Stimulated activated CD8-positive, alpha-beta memory T cell treated with anti-CD3 and anti-CD28 coated beads, Interleukin-12 subunit alpha, Interleukin-12 subunit beta, amount 100 ng/mL, for 1 hour (primary cell): ENCODE data around the gene TAF11L14.

Source experiments
- DNase-seq: peaks from one replicate; pipeline ENCODE4 v3.0.0-alpha.2; 2020; ENCODE audit warnings: low read depth

TAF11L14 gene

GRCh38 chr5:17679597-17680203 lies 45.4 kb downstream of the TAF11L14 start:
- no peak for DNase-seq

- no peak for DNase-seq
These were observed 46.5 kb downstream of the TAF11L14 start for GRCh38 chr5:17680737-17681136.
